ENCODE data around the gene PSMD10. TPM values are rescaled to one million over a fixed set of nuclear protein-coding genes. Genes with fewer than 3 reads are reported as not detected.
A peak's percentile ranks its signal among the peaks of the same experiment; 100 is the strongest.

The PSMD10 gene
- total RNA-seq, 1 experiment from 2014 or later: 88.6 TPM

DNA sequence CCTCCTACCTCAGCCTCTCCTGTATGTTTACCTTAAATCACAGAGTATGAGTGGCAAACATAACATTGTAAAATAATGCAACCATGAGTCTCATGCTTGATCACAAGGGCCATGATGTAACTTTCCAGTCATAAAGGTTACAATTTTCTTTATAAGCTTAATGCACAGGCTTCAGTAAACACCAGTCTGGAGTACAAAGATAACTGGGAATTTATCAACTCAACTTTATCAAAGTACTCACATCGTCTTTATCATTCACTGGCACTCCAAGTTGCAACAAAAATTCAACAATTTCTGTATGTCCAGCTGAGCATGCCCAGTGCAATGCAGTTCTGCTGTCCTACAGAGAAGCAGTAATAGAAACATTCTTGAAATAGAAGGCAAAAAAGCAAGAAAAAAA, 2.8 kb downstream of the PSMD10 start:
- CTCF ChIA-PET: no interaction called here

DNA sequence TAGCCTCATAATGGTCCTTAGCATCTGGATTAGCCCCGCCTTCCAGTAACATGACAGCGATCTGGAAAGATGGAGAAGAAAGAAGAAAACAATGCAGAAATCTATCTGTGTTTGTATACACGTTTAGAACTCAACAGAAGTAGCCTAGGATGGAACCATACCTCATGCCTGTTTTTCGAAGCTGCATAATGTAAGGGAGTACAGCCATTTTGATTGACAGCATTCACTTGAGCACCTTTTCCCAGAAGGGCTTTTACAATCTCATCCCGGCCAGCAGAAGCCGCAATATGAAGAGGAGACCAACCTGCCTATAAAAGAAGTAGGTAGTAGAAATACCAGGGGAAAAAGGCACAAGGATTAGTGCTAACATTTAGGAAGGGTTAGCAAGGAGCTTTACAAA, 3.5 kb downstream of the PSMD10 start:
- no peak for DNase-seq (ENCODE audit: low read depth, low spot score)
- H3K4me3 ChIP-seq (ENCODE audit: low read depth in 2 of 2, low read length in 2 of 2): no peak overlapping the region
- no peaks in the 10 kb centered on the region for H3K9me3 ChIP-seq (ENCODE audit: control insufficient read depth, insufficient read depth, low read depth, low read length)
- in situ Hi-C loops (cut with HindIII; ENCODE audit: low pct_unique_long_range_greater_than_20kb, low sequenced_read_pairs): no loop called here
- intact Hi-C loops (cut with micrococcal nuclease; ENCODE audit: unreplicated experiment): no loop called here
- no TSS peak for BruUV-seq (replicated peaks)
- H3K27ac ChIP-seq (ENCODE audit: low read length): no peak overlapping the region
- peaks cover 21% of the 10 kb centered on the region for H3K36me3 ChIP-seq (ENCODE audit: control insufficient read depth, insufficient read depth, low read length)
- CTCF ChIA-PET: no interaction called here
- POLR2A ChIA-PET: no interaction called here
- ATAC-seq: no peak
- peaks cover 9% of the 10 kb centered on the region; the same call in 1 of the 2 replicates for H3K4me1 ChIP-seq (ENCODE audit: control insufficient read depth, insufficient read depth, low read length)
- TF ChIP-seq, protein P1, sequence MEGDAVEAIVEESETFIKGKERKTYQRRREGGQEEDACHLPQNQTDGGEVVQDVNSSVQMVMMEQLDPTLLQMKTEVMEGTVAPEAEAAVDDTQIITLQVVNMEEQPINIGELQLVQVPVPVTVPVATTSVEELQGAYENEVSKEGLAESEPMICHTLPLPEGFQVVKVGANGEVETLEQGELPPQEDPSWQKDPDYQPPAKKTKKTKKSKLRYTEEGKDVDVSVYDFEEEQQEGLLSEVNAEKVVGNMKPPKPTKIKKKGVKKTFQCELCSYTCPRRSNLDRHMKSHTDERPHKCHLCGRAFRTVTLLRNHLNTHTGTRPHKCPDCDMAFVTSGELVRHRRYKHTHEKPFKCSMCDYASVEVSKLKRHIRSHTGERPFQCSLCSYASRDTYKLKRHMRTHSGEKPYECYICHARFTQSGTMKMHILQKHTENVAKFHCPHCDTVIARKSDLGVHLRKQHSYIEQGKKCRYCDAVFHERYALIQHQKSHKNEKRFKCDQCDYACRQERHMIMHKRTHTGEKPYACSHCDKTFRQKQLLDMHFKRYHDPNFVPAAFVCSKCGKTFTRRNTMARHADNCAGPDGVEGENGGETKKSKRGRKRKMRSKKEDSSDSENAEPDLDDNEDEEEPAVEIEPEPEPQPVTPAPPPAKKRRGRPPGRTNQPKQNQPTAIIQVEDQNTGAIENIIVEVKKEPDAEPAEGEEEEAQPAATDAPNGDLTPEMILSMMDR (IDR thresholded peaks at IDR 0.05): no peak
- TF ChIP-seq SIN3A (IDR thresholded peaks at IDR 0.05; ENCODE audit: borderline replicate concordance, insufficient read depth, low read depth, low read length) (no peak), POLR2AphosphoS5 (IDR thresholded peaks at IDR 0.05; ENCODE audit: low read depth, low read length) (no peak), TCF7L2 (IDR thresholded peaks at IDR 0.05; ENCODE audit: low read depth, low read length) (no peak)
- TF ChIP-seq, protein P2, sequence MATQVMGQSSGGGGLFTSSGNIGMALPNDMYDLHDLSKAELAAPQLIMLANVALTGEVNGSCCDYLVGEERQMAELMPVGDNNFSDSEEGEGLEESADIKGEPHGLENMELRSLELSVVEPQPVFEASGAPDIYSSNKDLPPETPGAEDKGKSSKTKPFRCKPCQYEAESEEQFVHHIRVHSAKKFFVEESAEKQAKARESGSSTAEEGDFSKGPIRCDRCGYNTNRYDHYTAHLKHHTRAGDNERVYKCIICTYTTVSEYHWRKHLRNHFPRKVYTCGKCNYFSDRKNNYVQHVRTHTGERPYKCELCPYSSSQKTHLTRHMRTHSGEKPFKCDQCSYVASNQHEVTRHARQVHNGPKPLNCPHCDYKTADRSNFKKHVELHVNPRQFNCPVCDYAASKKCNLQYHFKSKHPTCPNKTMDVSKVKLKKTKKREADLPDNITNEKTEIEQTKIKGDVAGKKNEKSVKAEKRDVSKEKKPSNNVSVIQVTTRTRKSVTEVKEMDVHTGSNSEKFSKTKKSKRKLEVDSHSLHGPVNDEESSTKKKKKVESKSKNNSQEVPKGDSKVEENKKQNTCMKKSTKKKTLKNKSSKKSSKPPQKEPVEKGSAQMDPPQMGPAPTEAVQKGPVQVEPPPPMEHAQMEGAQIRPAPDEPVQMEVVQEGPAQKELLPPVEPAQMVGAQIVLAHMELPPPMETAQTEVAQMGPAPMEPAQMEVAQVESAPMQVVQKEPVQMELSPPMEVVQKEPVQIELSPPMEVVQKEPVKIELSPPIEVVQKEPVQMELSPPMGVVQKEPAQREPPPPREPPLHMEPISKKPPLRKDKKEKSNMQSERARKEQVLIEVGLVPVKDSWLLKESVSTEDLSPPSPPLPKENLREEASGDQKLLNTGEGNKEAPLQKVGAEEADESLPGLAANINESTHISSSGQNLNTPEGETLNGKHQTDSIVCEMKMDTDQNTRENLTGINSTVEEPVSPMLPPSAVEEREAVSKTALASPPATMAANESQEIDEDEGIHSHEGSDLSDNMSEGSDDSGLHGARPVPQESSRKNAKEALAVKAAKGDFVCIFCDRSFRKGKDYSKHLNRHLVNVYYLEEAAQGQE (IDR thresholded peaks at IDR 0.05; ENCODE audit: insufficient read depth in 1 of 2, low read depth in 2 of 2, low read length in 1 of 2): no peak
- H3K27me3 ChIP-seq (ENCODE audit: control insufficient read depth, insufficient read depth, low read length): no peaks in the 10 kb centered on the region

More for the DNA sequence above, 2.8 kb downstream of the PSMD10 start:
- in situ Hi-C loops (cut with HindIII; ENCODE audit: low pct_unique_long_range_greater_than_20kb, low sequenced_read_pairs) (no loop called here), intact Hi-C loops (cut with micrococcal nuclease; ENCODE audit: unreplicated experiment) (no loop called here)
- Histone ChIP-seq H3K4me3 (ENCODE audit: low read depth in 2 of 2, low read length in 2 of 2) (no peak overlapping the region), H3K9me3 (ENCODE audit: control insufficient read depth, insufficient read depth, low read depth, low read length) (no peaks in the 10 kb centered on the region), H3K36me3 (ENCODE audit: control insufficient read depth, insufficient read depth, low read length) (peaks cover 21% of the 10 kb centered on the region), H3K27me3 (ENCODE audit: control insufficient read depth, insufficient read depth, low read length) (no peaks in the 10 kb centered on the region), H3K4me1 (ENCODE audit: control insufficient read depth, insufficient read depth, low read length) (peaks cover 9% of the 10 kb centered on the region; the same call in 1 of the 2 replicates), H3K27ac (ENCODE audit: low read length) (no peak overlapping the region; the same call in 1 of the 2 replicates)
- TF ChIP-seq, protein P2 (IDR thresholded peaks at IDR 0.05; ENCODE audit: insufficient read depth in 1 of 2, low read depth in 2 of 2, low read length in 1 of 2): no peak
- TF ChIP-seq SIN3A (IDR thresholded peaks at IDR 0.05; ENCODE audit: borderline replicate concordance, insufficient read depth, low read depth, low read length) (no peak), POLR2AphosphoS5 (IDR thresholded peaks at IDR 0.05; ENCODE audit: low read depth, low read length) (no peak), TCF7L2 (IDR thresholded peaks at IDR 0.05; ENCODE audit: low read depth, low read length) (no peak)
- TF ChIP-seq, protein P1 (IDR thresholded peaks at IDR 0.05): no peak
- POLR2A ChIA-PET: no interaction called here
- no peak for ATAC-seq
- no TSS peak for BruUV-seq (replicated peaks)
- DNase-seq (ENCODE audit: low read depth, low spot score): peak; percentile 51
